Activated gamma-delta T cell (primary cell): ENCODE results near the gene UBR1.
A peak's percentile ranks its signal among the peaks of the same experiment; 100 is the strongest.
"Not testable (repeated sequence)": the region's sequence is repeated elsewhere in the genome, so short reads cannot be mapped to it uniquely, and the experiment has no call there.

ENCODE experiments used
- DNase-seq: peaks from one replicate; lab custom pipeline; 2025; lab: John Stamatoyannopoulos, UW
- total RNA-seq, 2 donors: gene quantifications; one replicate each; lab custom pipeline; 2026; lab: John Stamatoyannopoulos, UW

Gene UBR1
- 191 to 194 reads per million in 2 donors for total RNA-seq

- DNase-seq, result peak; percentile 68
These were observed at the start of gene UBR1 for GRCh38 chr15:43105778-43106485. UBR1 (minus strand) TSS chr15:43106038; CDS start chr15:43106022, 16 bp downstream.

DNA sequence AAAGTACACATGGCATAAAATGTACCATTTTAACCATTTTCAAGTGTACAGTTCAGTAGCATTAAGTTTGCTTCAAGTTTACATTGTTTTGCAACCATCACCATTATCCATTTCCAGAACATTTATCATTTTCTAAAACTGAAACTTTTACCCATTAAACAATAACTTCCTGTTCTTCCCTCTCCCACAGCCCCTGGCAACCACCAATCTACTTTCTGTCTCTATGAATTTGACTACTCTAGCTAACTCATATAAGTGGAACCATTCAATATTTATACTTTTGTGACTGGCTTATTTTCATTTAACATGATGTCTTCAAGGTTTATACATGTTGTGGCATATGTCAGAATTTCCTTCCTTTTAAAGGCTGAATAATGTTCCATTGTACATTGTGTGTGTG, 47.4 kb upstream of the UBR1 start:
- DNase-seq, result no peak

GRCh38 chr15:43151688-43152087, 45.9 kb upstream of the UBR1 start:
- no peak for DNase-seq

- no peak for DNase-seq
These were observed 44.5 kb upstream of the UBR1 start for GRCh38 chr15:43150191-43150929.

- no peak for DNase-seq
These were observed 40.3 kb upstream of the UBR1 start for GRCh38 chr15:43146184-43146583.

GRCh38 chr15:43144512-43144911, 38.7 kb upstream of the UBR1 start:
- no peak for DNase-seq

- DNase-seq, result no peak
These were observed 37.5 kb upstream of the UBR1 start for GRCh38 chr15:43143203-43143941.

GRCh38 chr15:43135351-43135750, 29.5 kb upstream of the UBR1 start:
- no peak for DNase-seq

DNA sequence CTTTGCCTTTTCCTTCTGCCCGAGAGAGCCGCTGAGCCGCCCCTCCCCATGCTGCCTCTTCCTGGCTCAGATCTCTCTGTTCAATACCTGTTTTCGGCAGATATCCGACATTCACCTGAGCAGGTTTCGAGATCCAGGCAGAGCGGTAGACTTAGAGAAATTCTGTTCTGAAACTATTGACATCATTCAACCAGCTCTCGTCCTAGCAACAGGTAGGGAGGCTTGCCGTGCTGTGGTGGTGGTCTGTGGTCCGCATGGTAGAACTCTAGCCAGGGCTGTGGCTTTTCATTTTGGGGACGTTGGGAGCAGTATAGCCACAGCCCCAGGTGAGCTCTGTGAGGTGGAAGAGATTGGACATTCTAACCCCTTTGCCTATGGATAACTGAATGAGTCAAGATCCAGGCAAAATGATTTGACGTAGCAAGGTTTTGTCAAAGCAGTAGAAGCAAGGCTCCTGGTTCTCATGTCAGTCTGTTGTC, 28.4 kb upstream of the UBR1 start:
- no peak for DNase-seq

GRCh38 chr15:43133430-43134156, 27.8 kb upstream of the UBR1 start, which contains the start of gene TMEM62:
TMEM62 (plus strand) TSS chr15:43133586; CDS start chr15:43133803, 217 bp downstream.
- peak; percentile 52 for DNase-seq

GRCh38 chr15:43132830-43133429, 27.1 kb upstream of the UBR1 start:
- DNase-seq, result no peak

DNA sequence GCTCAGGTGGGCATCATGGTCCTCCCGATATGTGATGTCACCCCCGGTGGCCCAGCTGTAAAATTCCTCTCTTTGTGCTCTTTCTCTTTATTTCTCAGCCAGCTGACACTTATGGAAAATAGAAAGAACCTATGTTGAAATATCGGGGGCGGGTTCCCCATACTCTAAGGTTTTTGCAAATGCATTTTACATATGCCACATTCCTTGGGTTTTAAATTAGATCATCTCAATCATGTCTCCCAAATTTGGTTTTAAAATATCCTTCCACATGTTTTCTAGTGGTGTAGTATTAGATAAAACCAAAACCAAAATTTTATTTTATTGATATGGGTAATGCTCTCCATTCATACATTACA, 23.1 kb upstream of the UBR1 start:
- no peak for DNase-seq

DNA sequence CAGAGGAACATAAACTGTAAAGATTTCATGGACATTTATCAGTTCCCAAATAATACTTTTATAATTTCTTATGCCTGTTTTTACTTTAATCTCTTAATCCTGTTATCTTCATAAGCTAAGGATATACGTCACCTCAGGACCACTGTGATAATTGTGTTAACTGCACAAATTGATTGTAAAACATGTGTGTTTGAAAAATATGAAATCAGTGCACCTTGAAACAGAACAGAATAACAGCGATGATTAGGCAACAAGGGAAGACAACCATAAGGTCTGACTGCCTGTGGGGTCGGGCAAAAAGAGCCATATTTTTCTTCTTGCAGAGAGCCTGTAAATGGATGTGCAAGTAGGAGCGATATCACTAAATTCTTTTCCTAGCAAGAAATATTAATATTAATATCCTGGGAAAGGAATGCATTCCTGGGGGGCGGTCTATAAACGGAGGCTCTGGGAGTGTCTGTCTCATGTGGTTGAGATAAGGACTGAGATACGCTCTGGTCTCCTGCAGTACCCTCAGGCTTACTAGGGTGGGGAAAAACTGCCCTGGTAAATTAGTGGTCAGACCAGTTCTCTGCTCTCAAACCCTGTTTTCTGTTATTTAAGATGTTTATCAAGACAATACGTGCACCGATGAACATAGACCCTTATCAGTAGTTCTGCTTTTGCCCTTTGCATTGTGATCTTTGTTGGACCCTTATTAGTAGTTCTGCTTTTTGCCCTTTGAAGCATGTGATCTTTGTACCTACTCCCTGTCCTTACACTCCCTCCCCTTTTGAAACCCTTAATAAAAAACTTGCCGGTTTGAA, 22.5 kb upstream of the UBR1 start:
- DNase-seq, result not testable (repeated sequence)

- DNase-seq, result no peak
These were observed 21.9 kb upstream of the UBR1 start for GRCh38 chr15:43127752-43128151.

GRCh38 chr15:43126356-43126755, 20.5 kb upstream of the UBR1 start:
- DNase-seq, result no peak

- no peak for DNase-seq
These were observed 19.3 kb upstream of the UBR1 start for GRCh38 chr15:43125100-43125661.

- no peak for DNase-seq
These were observed 16.0 kb upstream of the UBR1 start for GRCh38 chr15:43121863-43122262.

- DNase-seq, result no peak
These were observed 13.0 kb upstream of the UBR1 start for GRCh38 chr15:43118829-43119228.

DNA sequence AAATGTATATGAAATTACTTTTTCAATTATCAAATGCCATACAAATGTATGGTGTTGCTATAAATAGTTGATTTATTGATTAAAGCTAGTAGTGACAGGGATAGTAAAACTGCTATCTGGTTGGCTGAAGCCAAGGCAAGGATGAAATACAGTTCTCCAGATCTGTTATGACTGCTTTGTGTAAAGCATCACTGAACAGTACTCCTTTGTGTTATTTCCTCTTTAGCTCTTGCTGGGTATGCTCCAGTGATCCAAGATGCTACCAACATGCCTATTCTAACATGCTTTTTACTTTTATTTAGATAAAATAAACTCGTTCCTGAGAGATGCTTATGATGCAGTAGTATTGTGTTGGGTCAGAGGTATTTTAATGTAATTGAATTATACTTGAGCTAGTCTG, 12.4 kb upstream of the UBR1 start:
- DNase-seq, result no peak

DNA sequence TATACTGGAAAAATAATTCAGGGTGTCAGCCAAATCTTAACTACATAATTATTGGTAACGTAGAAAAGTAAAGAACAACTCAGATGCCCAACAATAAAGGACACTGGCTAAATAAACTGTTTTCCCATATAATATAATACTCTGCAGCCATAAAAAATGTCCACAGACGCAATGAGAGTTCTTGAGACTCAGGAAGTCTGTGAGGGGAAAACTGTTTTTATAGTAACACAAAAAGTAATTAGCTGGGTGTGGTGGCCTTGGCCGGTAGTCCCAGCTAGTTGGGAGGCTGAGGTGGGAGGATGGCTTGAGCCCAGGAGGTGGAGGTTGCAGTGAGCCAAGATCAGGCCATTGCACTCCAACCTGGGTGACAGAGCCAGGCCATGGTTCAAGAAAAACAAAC, 5.5 kb upstream of the UBR1 start:
- no peak for DNase-seq
